HG03095 (cell line): ENCODE measurements around the gene CDCA3.
"Not testable (repeated sequence)": the region's sequence is repeated elsewhere in the genome, so short reads cannot be mapped to it uniquely, and the experiment has no call there.

Experiments used
- ATAC-seq: cut with Tn5 transposase; IDR thresholded peaks from one replicate; pipeline ENCODE4 v1.9.1; 2021; ENCODE audit warnings: moderate library complexity; ENCODE audit not compliant: unreplicated experiment

CDCA3 gene

DNA sequence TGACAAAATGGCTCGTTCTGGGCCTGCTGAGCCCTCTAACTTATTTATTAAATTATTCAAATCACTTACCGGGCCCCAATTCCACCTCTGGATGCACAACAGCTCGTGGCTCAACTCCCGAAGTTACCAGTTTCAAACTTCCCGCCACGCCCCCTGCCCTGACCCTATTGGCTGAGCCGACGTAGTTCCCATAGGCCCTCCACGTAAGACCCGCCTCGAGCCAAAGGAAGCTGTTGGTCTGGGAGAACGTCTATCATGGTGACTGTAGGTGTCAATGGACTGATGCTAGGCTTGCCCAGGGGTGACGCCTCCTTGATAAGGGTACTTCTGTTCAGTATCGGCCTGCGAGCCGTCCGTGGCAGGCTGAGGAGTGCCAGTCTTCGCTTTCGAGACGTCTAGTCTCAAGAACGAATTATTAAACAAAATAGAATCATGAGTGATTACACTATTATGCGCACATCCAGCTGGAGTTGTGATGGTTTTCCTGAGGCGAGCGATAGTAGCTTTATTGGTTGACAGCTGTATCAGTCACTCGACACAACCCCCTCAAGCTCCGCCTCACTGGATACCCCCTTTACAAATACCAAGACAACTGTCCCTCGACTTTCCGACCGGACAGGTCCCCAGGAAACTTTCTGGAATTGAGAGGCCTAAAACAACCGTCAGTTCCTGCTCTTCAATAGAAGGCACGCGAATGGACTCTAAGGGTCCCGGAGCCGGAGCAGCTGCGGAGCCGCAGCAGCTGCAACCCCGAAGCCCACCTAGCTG lies at the start of gene CDCA3:
CDCA3 (minus strand) TSS at position 134 of the 768 bp plus-strand sequence. CDS start 334 bp downstream, outside the sequence.
- peak; percentile 53 for ATAC-seq

- no peak for ATAC-seq
Observed at GRCh38 chr12:6899837-6900519, 48.9 kb upstream of the CDCA3 start.

DNA sequence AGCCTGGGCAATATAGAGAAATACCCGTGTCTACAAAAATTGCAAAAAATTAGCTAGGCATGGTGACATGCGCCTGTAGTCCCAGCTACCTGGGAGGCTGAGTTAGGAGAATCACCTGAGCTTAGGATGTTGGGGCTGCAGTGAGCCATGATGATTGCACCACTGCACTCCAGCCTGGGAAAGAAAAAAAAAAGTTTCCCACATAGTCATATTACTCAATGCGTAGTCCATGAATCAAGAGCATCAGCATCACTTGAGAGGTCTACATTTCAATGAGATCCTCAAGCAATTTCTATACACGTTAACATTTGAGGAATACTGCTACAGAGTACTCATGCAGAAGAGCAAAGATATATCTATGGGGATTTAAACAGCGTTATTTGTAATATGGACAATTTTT lies 48.3 kb upstream of the CDCA3 start:
- no peak for ATAC-seq

GRCh38 chr12:6896846-6897435 lies 45.9 kb upstream of the CDCA3 start:
- no peak for ATAC-seq

GRCh38 chr12:6894321-6894720 lies 43.2 kb upstream of the CDCA3 start:
- no peak for ATAC-seq

GRCh38 chr12:6892683-6893082 lies 41.6 kb upstream of the CDCA3 start:
- ATAC-seq = not testable (repeated sequence)

GRCh38 chr12:6891646-6892001 lies 40.5 kb upstream of the CDCA3 start:
- ATAC-seq = peak; percentile 6

DNA sequence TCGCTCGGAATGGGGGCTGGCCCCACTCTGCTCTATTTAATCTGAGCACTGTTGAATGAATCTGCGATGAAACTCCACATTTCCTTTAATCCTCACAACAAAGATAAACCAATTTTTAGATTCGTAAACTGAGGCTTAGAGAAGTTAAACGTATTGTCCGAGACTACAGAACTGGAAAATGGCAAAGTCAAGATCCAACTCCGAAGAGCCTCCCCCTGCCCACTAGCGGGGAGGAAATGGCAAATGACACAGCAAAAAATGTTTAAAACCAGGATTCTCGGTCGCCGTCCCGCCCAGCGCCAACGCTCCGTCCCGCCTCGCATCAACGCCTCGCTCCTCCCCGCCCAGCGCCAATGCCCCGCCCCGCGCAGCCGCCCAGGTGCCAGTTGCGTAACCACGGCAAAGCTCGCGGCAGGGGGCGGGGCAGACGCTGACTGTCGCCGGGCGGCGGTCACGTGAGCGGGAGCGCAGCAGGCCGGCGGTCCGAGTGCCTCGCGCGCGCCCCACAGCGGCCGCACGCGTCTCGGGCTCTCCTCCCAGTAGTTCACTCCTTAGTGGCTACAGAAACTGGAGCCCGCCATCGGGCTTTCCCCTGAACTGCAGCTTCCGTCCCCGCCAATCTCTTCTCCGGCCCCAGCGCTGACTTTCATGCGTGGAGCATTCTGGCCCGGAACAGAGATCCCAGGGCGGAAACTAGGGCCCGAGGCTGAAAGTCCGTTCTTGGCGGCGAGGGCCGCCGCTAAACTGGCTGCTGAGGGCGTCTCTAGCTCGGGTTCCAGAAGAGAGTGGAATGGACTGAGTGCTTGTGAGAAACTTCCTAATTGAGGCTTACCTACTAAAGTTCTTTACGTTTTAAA lies 39.9 kb upstream of the CDCA3 start:
- peak; percentile 91 for ATAC-seq

DNA sequence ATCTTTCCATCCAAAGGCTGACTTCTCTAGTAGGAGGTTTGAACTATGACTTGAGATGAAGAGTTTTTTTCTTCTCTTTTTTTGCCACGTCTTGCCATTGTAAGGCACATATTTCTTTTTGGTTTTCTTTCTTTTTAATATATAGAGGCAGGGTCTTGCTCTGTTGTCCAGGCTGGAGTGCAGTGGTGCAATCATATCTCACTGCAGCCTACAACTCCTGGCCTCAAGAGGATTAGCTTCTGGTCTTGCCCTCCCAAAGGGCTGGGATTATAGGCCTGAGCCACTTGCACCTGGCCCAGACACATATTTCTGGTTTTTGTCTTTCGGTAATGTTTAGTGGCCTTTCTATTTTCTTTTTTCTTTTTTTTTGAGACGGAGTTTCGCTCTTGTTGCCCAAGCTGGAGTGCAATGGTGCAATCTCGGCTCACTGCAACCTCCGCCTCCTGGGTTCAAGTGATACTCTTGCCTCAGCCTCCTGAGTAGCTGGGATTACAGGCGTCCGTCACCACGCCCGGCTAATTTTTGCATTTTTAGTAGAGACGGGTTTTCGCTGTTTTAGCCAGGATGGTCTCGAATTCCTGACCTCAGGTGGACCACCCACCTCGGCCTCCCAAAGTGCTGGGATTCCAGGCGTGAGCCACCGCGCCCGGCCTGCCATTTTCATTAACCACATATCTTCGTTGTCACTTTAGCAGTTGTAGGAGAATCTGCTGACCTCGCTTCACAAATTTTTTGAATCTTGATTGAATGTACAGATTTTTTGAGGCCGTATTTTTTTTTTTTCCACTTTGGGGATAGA lies 38.9 kb upstream of the CDCA3 start:
- not testable (repeated sequence) for ATAC-seq

GRCh38 chr12:6888794-6889193 lies 37.7 kb upstream of the CDCA3 start:
- not testable (repeated sequence) for ATAC-seq

GRCh38 chr12:6888360-6888759 lies 37.3 kb upstream of the CDCA3 start:
- no peak for ATAC-seq

DNA sequence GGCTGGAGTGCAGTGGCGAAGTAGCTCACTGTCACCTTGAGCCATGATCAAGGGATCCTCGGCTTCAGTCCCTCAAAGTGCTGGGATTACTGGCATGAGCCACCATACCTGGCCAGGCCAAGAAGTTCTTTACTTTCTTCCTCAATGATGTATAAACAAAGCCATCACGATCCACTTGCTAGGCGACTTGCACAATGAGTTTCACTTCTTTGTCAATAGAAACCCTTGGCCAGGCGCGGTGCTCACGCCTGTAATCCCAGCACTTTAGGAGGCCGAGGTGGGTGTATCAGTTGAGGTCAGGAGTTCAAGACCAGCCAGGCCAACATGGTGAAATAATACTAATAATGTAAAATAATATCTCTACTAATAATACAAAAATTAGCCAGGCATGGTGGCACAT lies 36.4 kb upstream of the CDCA3 start:
- ATAC-seq = no peak

GRCh38 chr12:6886206-6886999 lies 35.3 kb upstream of the CDCA3 start:
- ATAC-seq = not testable (repeated sequence)

GRCh38 chr12:6884539-6884938 lies 33.5 kb upstream of the CDCA3 start:
- no peak for ATAC-seq

GRCh38 chr12:6883683-6884082 lies 32.6 kb upstream of the CDCA3 start:
- ATAC-seq = no peak

- ATAC-seq = no peak
Observed at GRCh38 chr12:6883252-6883651, 32.2 kb upstream of the CDCA3 start.

GRCh38 chr12:6879824-6880223 lies 28.7 kb upstream of the CDCA3 start:
- ATAC-seq = not testable (repeated sequence)

- not testable (repeated sequence) for ATAC-seq
Observed at GRCh38 chr12:6874015-6874368, 22.9 kb upstream of the CDCA3 start.
